HG02571 (cell line): ENCODE results near the gene CNDP1.
A peak's percentile ranks its signal among the peaks of the same experiment; 100 is the strongest.

ENCODE experiments used
- ATAC-seq: cut with Tn5 transposase; IDR thresholded peaks from one replicate; pipeline ENCODE4 v1.9.1; 2021; ENCODE audit warnings: mild to moderate bottlenecking, moderate library complexity; ENCODE audit not compliant: unreplicated experiment

Gene CNDP1

GRCh38 chr18:74577019-74577418 lies 42.7 kb downstream of the CNDP1 start:
- no peak for ATAC-seq

GRCh38 chr18:74579496-74580065 lies 45.3 kb downstream of the CNDP1 start:
- ATAC-seq = no peak

- no peak for ATAC-seq
These were observed 48.3 kb downstream of the CNDP1 start for GRCh38 chr18:74582642-74583041.

- ATAC-seq = no peak
These were observed 53.1 kb downstream of the CNDP1 start for GRCh38 chr18:74587441-74587840.

- ATAC-seq = no peak
These were observed 54.7 kb downstream of the CNDP1 start for GRCh38 chr18:74589021-74589420.

GRCh38 chr18:74589811-74590210 lies 55.5 kb downstream of the CNDP1 start:
- ATAC-seq = no peak

GRCh38 chr18:74590671-74591070 lies 56.4 kb downstream of the CNDP1 start:
- no peak for ATAC-seq

GRCh38 chr18:74595431-74595830 lies 61.1 kb downstream of the CNDP1 start:
- ATAC-seq = no peak

- ATAC-seq = peak; percentile 35
These were observed 62.8 kb downstream of the CNDP1 start for GRCh38 chr18:74597034-74597661.

- peak; percentile 77 for ATAC-seq
These were observed 63.5 kb downstream of the CNDP1 start, which contains the start of gene ZNF407 for GRCh38 chr18:74597662-74598349. Gene ZNF407, plus strand, starts transcription at chr18:74597870. Its CDS starts 33,150 bp downstream, at chr18:74631020.

- ATAC-seq = peak; percentile 54
These were observed 64.2 kb downstream of the CNDP1 start for GRCh38 chr18:74598350-74599001.

GRCh38 chr18:74604361-74604760 lies 70.1 kb downstream of the CNDP1 start:
- ATAC-seq = no peak

- ATAC-seq = no peak
These were observed 70.5 kb downstream of the CNDP1 start for GRCh38 chr18:74604774-74605173.

- ATAC-seq = no peak
These were observed 74.4 kb downstream of the CNDP1 start for GRCh38 chr18:74608681-74609080.

- no peak for ATAC-seq
These were observed 75.2 kb downstream of the CNDP1 start for GRCh38 chr18:74609535-74609934.

- no peak for ATAC-seq
These were observed 75.8 kb downstream of the CNDP1 start for GRCh38 chr18:74610051-74610615.

GRCh38 chr18:74610860-74611259 lies 76.6 kb downstream of the CNDP1 start:
- ATAC-seq = no peak

GRCh38 chr18:74611765-74612164 lies 77.5 kb downstream of the CNDP1 start:
- no peak for ATAC-seq

GRCh38 chr18:74613381-74613780 lies 79.1 kb downstream of the CNDP1 start:
- ATAC-seq = no peak

GRCh38 chr18:74616494-74616893 lies 82.2 kb downstream of the CNDP1 start:
- ATAC-seq = no peak

- ATAC-seq = no peak
These were observed 83.2 kb downstream of the CNDP1 start for GRCh38 chr18:74617486-74617885.
